Right lobe of liver (tissue), 6 donors: ENCODE data around the gene NPAS4. TPM values are rescaled to one million over a fixed set of nuclear protein-coding genes. Genes with fewer than 3 reads are reported as not detected.
"Not testable (repeated sequence)": the region's sequence is repeated elsewhere in the genome, so short reads cannot be mapped to it uniquely, and the experiment has no call there.

ENCODE experiments used
- ATAC-seq, 4 donors: fragments of 200-7000 bp; cut with Tn5 transposase; one replicate each; pipeline ENCODE4 v1.9.1; 2020; ENCODE audit warnings: mild to moderate bottlenecking in 4 of 4, moderate library complexity in 4 of 4
- DNase-seq, 3 donors: peaks; one replicate each; pipeline ENCODE4 v3.0.0-alpha.2; 2020
- H3K27ac ChIP-seq, 3 donors: fragments of 200-600 bp; one replicate each; pipeline ENCODE4 v1.8.0; 2022
- H3K27me3 ChIP-seq, 2 donors: fragments of 200-600 bp; one replicate each; pipeline ENCODE4 v1.8.0; 2022
- H3K36me3 ChIP-seq, 4 donors: fragments of 200-600 bp; sonication (generic) in 1 of 4; one replicate each; pipeline versions ENCODE4 v1.5.1 to v1.8.0; 2017 to 2022; ENCODE audit warnings: control low read depth in 1 of 4
- H3K4me1 ChIP-seq, 4 donors: fragments of 200-600 bp; sonication (generic) in 1 of 4; one replicate each; pipeline versions ENCODE4 v1.5.1 to v1.8.0; 2017 to 2022; ENCODE audit warnings: control low read depth in 1 of 4
- H3K4me3 ChIP-seq, 3 donors: fragments of 200-600 bp; one replicate each; pipeline ENCODE4 v1.8.0; 2022
- H3K9me3 ChIP-seq, 4 donors: fragments of 200-600 bp; sonication (generic) in 1 of 4; one replicate each; pipeline versions ENCODE4 v1.5.1 to v1.8.0; 2017 to 2022; ENCODE audit warnings: control low read depth in 1 of 4
- CTCF ChIP-seq, 4 donors: fragments of 200-600 bp in 3 of 4; fragments of 450-650 bp in 1 of 4; IDR thresholded peaks; one replicate each; pipeline versions ENCODE4 v1.5.1 to v1.8.0; 2016 to 2022; ENCODE audit warnings: antibody characterized with exemption in 4 of 4, mild to moderate bottlenecking in 2 of 4
- POLR2A ChIP-seq: fragments of 450-650 bp; IDR thresholded peaks from one replicate; pipeline ENCODE4 v1.6.1; 2017; ENCODE audit warnings: antibody characterized with exemption, mild to moderate bottlenecking
- WGBS: methylation state at CpG from one replicate; pipeline ENCODE4 v1.1.6; 2018; ENCODE audit warnings: low coverage, low lambda C conversion rate; ENCODE audit not compliant: insufficient coverage; ENCODE audit errors: missing lambda C conversion rate; 5-methylcytosine and 5-hydroxymethylcytosine counted together
- intact Hi-C, 2 donors: fragments of 100-400 bp; cut with DNase I; formaldehyde crosslinking; loops; one replicate each; pipeline versions ENCODE4 v1.11.2 to v1.14.1; 2022
- total RNA-seq, 6 experiments: library from RNA; depleted of rRNA in 2 of 6; stranded (reverse); fragments of >200 nt in 2 of 6; fragmentation: NEBNext Ultra II Directional in 3 of 6; extraction: Animal tissue kit (Norgen Biotek cat#: 25700) in 3 of 6; gene quantifications; one replicate each; pipeline versions ENCODE4 v1.1.0 to v1.2.4, GENCODE V29; 2016 to 2023
- donor health status: DM: no; HTN: yes; CAD: no.
- donor health status: DM: no; HTN: no; CAD: no.
- donor health status: DM: no; HTN: no; CAD: no.
- donor health status: DM: no; HTN: yes; CAD: no.
- donor health status: DM: no; HTN: yes; CAD: no.

The NPAS4 gene
- total RNA-seq, 6 experiments from 2014 or later, result not detected

GRCh38 chr11:66432597-66432996 is 11.8 kb downstream of the NPAS4 start:
- no peaks in the 10 kb centered on the region for H3K9me3 ChIP-seq
- DNase-seq (no peak), ATAC-seq (no peak)
- H3K27ac ChIP-seq, result no peak overlapping the region
- H3K4me1 ChIP-seq, result peaks cover 0 to under 1% (median 0%) of the 10 kb centered on the region in 4 donors
- TF ChIP-seq CTCF (IDR thresholded peaks at IDR 0.05) (no peak), POLR2A (no peak)
- intact Hi-C loops, result no loop called here
- no peaks in the 10 kb centered on the region for H3K27me3 ChIP-seq
- H3K4me3 ChIP-seq, result no peak overlapping the region
- H3K36me3 ChIP-seq, result peaks cover 0 to 13% (median 7%) of the 10 kb centered on the region in 4 donors
- WGBS, result 77% methylated on average over 6 of the region's 7 CpGs

GRCh38 chr11:66437979-66438503 is 17.2 kb downstream of the NPAS4 start:
- H3K4me3 ChIP-seq, result peak overlapping the region; percentile 81 to 95 (median 86)
- no peaks in the 10 kb centered on the region for H3K9me3 ChIP-seq
- no peak for TF ChIP-seq CTCF (IDR thresholded peaks at IDR 0.05)
- TF ChIP-seq POLR2A, result no peak
- H3K36me3 ChIP-seq, result peaks cover 0 to 13% (median 7%) of the 10 kb centered on the region in 4 donors
- H3K27me3 ChIP-seq, result no peaks in the 10 kb centered on the region
- intact Hi-C loops, result loop anchor here in 1 of 2 donors (5.0 kb wide), 1 partner anchor 36 kb away; no protein-coding TSS in a partner anchor
- WGBS, result under 1% methylated on average over 12 of the region's 12 CpGs
- no peak overlapping the region for H3K27ac ChIP-seq
- DNase-seq (no peak), ATAC-seq (no peak)
- peaks cover 0 to 7% (median 0%) of the 10 kb centered on the region in 4 donors for H3K4me1 ChIP-seq

GRCh38 chr11:66438504-66439466 is 17.9 kb downstream of the NPAS4 start, which contains the start of gene MRPL11:
MRPL11 (minus strand) TSS chr11:66438848; CDS start chr11:66438754, 94 bp downstream.
- DNase-seq (peak; percentile 88 to 92 (median 91)), ATAC-seq (peak; percentile 100)
- Histone ChIP-seq H3K4me1 (peaks cover 0 to 7% (median 0%) of the 10 kb centered on the region in 4 donors), H3K36me3 (peaks cover 0 to 13% (median 7%) of the 10 kb centered on the region in 4 donors), H3K4me3 (peak within 1 kb of the TSS; percentile 81 to 95 (median 86)), H3K9me3 (no peaks in the 10 kb centered on the region), H3K27ac (peak within 1 kb of the TSS; percentile 45 to 93 (median 88)), H3K27me3 (no peaks in the 10 kb centered on the region)
- 0% methylated on average over 9 of the region's 45 CpGs for WGBS
- intact Hi-C loops, result loop anchor here in 1 of 2 donors (5.0 kb wide), 1 partner anchor 36 kb away; no protein-coding TSS in a partner anchor
- TF ChIP-seq POLR2A (no peak), CTCF (IDR thresholded peaks at IDR 0.05) (peak; percentile 22 to 82 (median 78))

GRCh38 chr11:66440101-66440939 is 19.5 kb downstream of the NPAS4 start:
- ATAC-seq, H3K4me1 ChIP-seq, H3K4me3 ChIP-seq, H3K9me3 ChIP-seq, H3K27ac ChIP-seq, intact Hi-C loops, DNase-seq, H3K27me3 ChIP-seq, H3K36me3 ChIP-seq: not testable (repeated sequence)
- 51% methylated on average over 3 of the region's 29 CpGs for WGBS

GRCh38 chr11:66440940-66441282 is 20.1 kb downstream of the NPAS4 start:
- H3K27ac ChIP-seq, DNase-seq, H3K36me3 ChIP-seq, H3K4me1 ChIP-seq, ATAC-seq, H3K4me3 ChIP-seq, H3K27me3 ChIP-seq, intact Hi-C loops, H3K9me3 ChIP-seq: not testable (repeated sequence)
- no CpG with 5 or more reads among the region's 27 CpGs for WGBS
